ENCODE results near the gene GAS2L3. TPM values are rescaled to one million over a fixed set of nuclear protein-coding genes. Genes with fewer than 3 reads are reported as not detected.

GAS2L3 gene
- polyA plus RNA-seq, 1 of the 3 experiments (the other 2 are of a cell fraction), result 1.6 TPM

- DNase-seq, result no peak
These were observed 38.8 kb upstream of the GAS2L3 start for GRCh38 chr12:100534625-100535227.

GRCh38 chr12:100539202-100539601 is 34.3 kb upstream of the GAS2L3 start:
- no peak for DNase-seq
- no peak overlapping the region for H3K4me3 ChIP-seq (ENCODE audit: low read depth in 2 of 2, low read length in 1 of 2)
- peak; percentile 99 for TF ChIP-seq REST (IDR thresholded peaks at IDR 0.05; ENCODE audit: low read depth, low read length)
- TF ChIP-seq TAF1 (IDR thresholded peaks at IDR 0.05; ENCODE audit: borderline replicate concordance, low read depth, low read length), result no peak
- no peaks in the 10 kb centered on the region for H3K36me3 ChIP-seq (replicated peaks in 1 of 2; ENCODE audit: control insufficient read depth in 1 of 2, insufficient read depth in 2 of 2, low read length in 1 of 2)
- no peaks in the 10 kb centered on the region for H3F3A ChIP-seq (replicated peaks; ENCODE audit: insufficient read depth)
- POLR2A ChIA-PET, result no interaction called here
- no peaks in the 10 kb centered on the region for H4K20me1 ChIP-seq (ENCODE audit: insufficient read depth)
- H3K4me2 ChIP-seq, result no peak overlapping the region
- H3K27me3 ChIP-seq (ENCODE audit: insufficient read depth), result no peaks in the 10 kb centered on the region
- H3K9me2 ChIP-seq, result no peaks in the 10 kb centered on the region
- 63% methylated on average over 2 of the region's 2 CpGs for WGBS (ENCODE audit: low lambda C conversion rate)
- no peak overlapping the region for H2AFZ ChIP-seq (ENCODE audit: low read depth)
- no peak overlapping the region for H3K27ac ChIP-seq (ENCODE audit: low read depth in 2 of 2, low read length in 1 of 2)
- H3K9ac ChIP-seq, result no peak overlapping the region
- CTCF ChIA-PET, result interaction anchor here (2.5 kb wide), 1 partner anchor 16 kb away, joined by 5 read pairs; no protein-coding TSS in a partner anchor
- H3K79me2 ChIP-seq (ENCODE audit: insufficient read depth), result no peaks in the 10 kb centered on the region
- H3K9me3 ChIP-seq, result no peaks in the 10 kb centered on the region
- H3K4me1 ChIP-seq (ENCODE audit: control insufficient read depth in 1 of 2, insufficient read depth in 2 of 2, low read depth in 1 of 2, low read length in 1 of 2), result no peaks in the 10 kb centered on the region

More at GRCh38 chr12:100534625-100535227, 38.8 kb upstream of the GAS2L3 start:
- 63% methylated on average over 6 of the region's 6 CpGs for WGBS (ENCODE audit: low lambda C conversion rate)
- H3K4me3 ChIP-seq (ENCODE audit: low read depth in 2 of 2, low read length in 1 of 2), result no peak overlapping the region
- H3K9me3 ChIP-seq, result no peaks in the 10 kb centered on the region
- ChIA-PET POLR2A (no interaction called here), CTCF (interaction anchor here (1.9 kb wide), 1 partner anchor 186 kb away, joined by 6 read pairs; no protein-coding TSS in a partner anchor)
- H3K27ac ChIP-seq (ENCODE audit: low read depth in 2 of 2, low read length in 1 of 2), result no peak overlapping the region
- no peaks in the 10 kb centered on the region for H4K20me1 ChIP-seq (ENCODE audit: insufficient read depth)
- H3K9me2 ChIP-seq, result no peaks in the 10 kb centered on the region
- no peaks in the 10 kb centered on the region for H3K36me3 ChIP-seq (replicated peaks in 1 of 2; ENCODE audit: control insufficient read depth in 1 of 2, insufficient read depth in 2 of 2, low read length in 1 of 2)
- no peaks in the 10 kb centered on the region; a peak in 2 of 4 replicates for H3K4me1 ChIP-seq (ENCODE audit: control insufficient read depth in 1 of 2, insufficient read depth in 2 of 2, low read depth in 1 of 2, low read length in 1 of 2)
- H3K79me2 ChIP-seq (ENCODE audit: insufficient read depth), result no peaks in the 10 kb centered on the region
- TF ChIP-seq NFIC (IDR thresholded peaks at IDR 0.05; ENCODE audit: borderline replicate concordance) (no peak), EP300 (IDR thresholded peaks at IDR 0.05; ENCODE audit: borderline replicate concordance in 1 of 2, low read depth in 1 of 2, low read length in 1 of 2) (no peak)
- no peak overlapping the region for H3K9ac ChIP-seq
- H2AFZ ChIP-seq (ENCODE audit: low read depth), result no peak overlapping the region
- H3K4me2 ChIP-seq, result no peak overlapping the region
- H3F3A ChIP-seq (replicated peaks; ENCODE audit: insufficient read depth), result no peaks in the 10 kb centered on the region
- no peaks in the 10 kb centered on the region; the same call in 1 of the 2 replicates for H3K27me3 ChIP-seq (ENCODE audit: insufficient read depth)

- H3K4me2 ChIP-seq, result no peak overlapping the region
- WGBS (ENCODE audit: low lambda C conversion rate), result 85% methylated on average over 4 of the region's 4 CpGs
- H3K9me3 ChIP-seq, result no peaks in the 10 kb centered on the region
- H4K20me1 ChIP-seq (ENCODE audit: insufficient read depth), result no peaks in the 10 kb centered on the region
- no peaks in the 10 kb centered on the region for H3K27me3 ChIP-seq (ENCODE audit: insufficient read depth)
- H3K27ac ChIP-seq (ENCODE audit: low read depth in 2 of 2, low read length in 1 of 2), result no peak overlapping the region
- no peaks in the 10 kb centered on the region for H3K4me1 ChIP-seq (ENCODE audit: control insufficient read depth in 1 of 2, insufficient read depth in 2 of 2, low read depth in 1 of 2, low read length in 1 of 2)
- POLR2A ChIA-PET, result no interaction called here
- CTCF ChIA-PET, result interaction anchor here (0.7 to 1.6 kb wide), 2 partner anchors 9 to 121 kb away, joined by 5 to 8 read pairs; no protein-coding TSS in a partner anchor
- no peak for DNase-seq
- no peaks in the 10 kb centered on the region for H3K9me2 ChIP-seq
- no peaks in the 10 kb centered on the region for H3F3A ChIP-seq (replicated peaks; ENCODE audit: insufficient read depth)
- no peak overlapping the region for H3K9ac ChIP-seq
- no peak overlapping the region for H2AFZ ChIP-seq (ENCODE audit: low read depth)
- no peaks in the 10 kb centered on the region for H3K36me3 ChIP-seq (replicated peaks in 1 of 2; ENCODE audit: control insufficient read depth in 1 of 2, insufficient read depth in 2 of 2, low read length in 1 of 2)
- no peak overlapping the region for H3K4me3 ChIP-seq (ENCODE audit: low read depth in 2 of 2, low read length in 1 of 2)
- TF ChIP-seq GATA2 (CRISPR knock-in tag; IDR thresholded peaks at IDR 0.05) (no peak), EZH2phosphoT487 (IDR thresholded peaks at IDR 0.05; ENCODE audit: borderline replicate concordance, low read depth) (no peak), USF2 (IDR thresholded peaks at IDR 0.05; ENCODE audit: borderline replicate concordance, low read depth, low read length) (no peak), SMC3 (IDR thresholded peaks at IDR 0.05; ENCODE audit: low read depth, low read length) (no peak), RAD21 (IDR thresholded peaks at IDR 0.05; ENCODE audit: low read length) (no peak), SIN3A (IDR thresholded peaks at IDR 0.05; ENCODE audit: borderline replicate concordance, low read depth, low read length) (no peak)
- no peaks in the 10 kb centered on the region for H3K79me2 ChIP-seq (ENCODE audit: insufficient read depth)
These were observed 29.3 kb upstream of the GAS2L3 start for GRCh38 chr12:100544165-100544564.
